Coronary artery (tissue), 2 donors: Measurements from ENCODE around the gene SLC6A6.

Experiments
- DNase-seq: peaks from one replicate; pipeline ENCODE4 v3.0.0-alpha.2; 2017; ENCODE audit warnings: low spot score
- H3K27ac ChIP-seq, 2 donors: fragments of 200-600 bp; sonication (generic); one replicate each; pipeline ENCODE4 v1.5.1; 2016 to 2019
- H3K4me3 ChIP-seq: fragments of 200-600 bp; sonication (generic); 2 replicates; pipeline ENCODE4 v1.5.1; 2016; ENCODE audit warnings: mild to moderate bottlenecking, moderate library complexity
- CTCF ChIP-seq: fragments of 200-600 bp; sonication (generic); IDR thresholded peaks from one replicate; pipeline ENCODE4 v1.5.1; 2019; ENCODE audit warnings: antibody characterized with exemption

SLC6A6 gene

GRCh38 chr3:14485981-14486380, 83.6 kb downstream of the SLC6A6 start:
- H3K27ac ChIP-seq = no peak overlapping the region
- DNase-seq = no peak
- no peak for TF ChIP-seq CTCF
- H3K4me3 ChIP-seq = no peak overlapping the region

- Histone ChIP-seq H3K4me3 (no peak overlapping the region), H3K27ac (no peak overlapping the region)
- TF ChIP-seq CTCF = no peak
- no peak for DNase-seq
Measured at GRCh38 chr3:14486460-14486859, 84.1 kb downstream of the SLC6A6 start.

GRCh38 chr3:14487086-14487485, 84.7 kb downstream of the SLC6A6 start:
- H3K27ac ChIP-seq = no peak overlapping the region
- H3K4me3 ChIP-seq = no peak overlapping the region
- no peak for TF ChIP-seq CTCF
- no peak for DNase-seq

GRCh38 chr3:14487821-14488220, 85.4 kb downstream of the SLC6A6 start:
- Histone ChIP-seq H3K27ac (no peak overlapping the region), H3K4me3 (no peak overlapping the region)
- TF ChIP-seq CTCF = no peak
- DNase-seq = no peak

DNA sequence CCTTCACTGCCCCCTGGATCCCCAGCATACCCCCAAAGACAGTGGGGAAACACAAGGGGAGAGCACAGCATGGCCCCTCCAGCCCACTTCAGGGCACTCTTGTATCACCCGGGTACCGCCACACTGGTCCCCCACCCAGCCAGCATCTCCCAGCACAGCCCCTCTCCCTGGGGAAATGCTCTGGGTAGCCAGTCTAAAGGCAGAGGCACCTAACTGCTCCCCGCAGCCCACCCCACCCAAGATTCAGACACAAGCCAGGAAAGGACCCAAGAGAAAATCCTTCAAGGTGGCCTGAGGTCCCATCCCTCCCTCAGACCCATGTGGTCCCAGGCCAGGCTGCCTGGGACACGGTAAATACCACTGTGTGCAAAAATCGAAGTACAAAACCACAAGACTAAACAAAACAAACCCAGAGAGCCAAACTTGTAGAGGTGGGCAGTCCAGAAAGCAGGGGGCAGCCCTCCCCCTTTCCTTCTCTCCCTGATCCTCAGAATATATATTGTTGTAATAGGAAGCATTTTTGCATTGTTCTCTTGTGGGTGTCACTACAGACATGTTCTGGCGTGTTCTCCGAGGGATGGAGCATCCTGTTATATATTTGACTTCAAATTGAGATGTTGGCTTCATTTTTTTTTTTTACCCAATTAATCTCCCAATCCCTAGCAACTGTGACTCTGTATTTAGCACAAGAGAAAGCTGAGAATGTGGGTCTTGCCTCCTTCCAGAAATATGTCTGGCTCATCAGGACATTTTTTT, 86.1 kb downstream of the SLC6A6 start:
- no peak for TF ChIP-seq CTCF
- Histone ChIP-seq H3K4me3 (no peak overlapping the region), H3K27ac (no peak overlapping the region)
- no peak for DNase-seq

DNA sequence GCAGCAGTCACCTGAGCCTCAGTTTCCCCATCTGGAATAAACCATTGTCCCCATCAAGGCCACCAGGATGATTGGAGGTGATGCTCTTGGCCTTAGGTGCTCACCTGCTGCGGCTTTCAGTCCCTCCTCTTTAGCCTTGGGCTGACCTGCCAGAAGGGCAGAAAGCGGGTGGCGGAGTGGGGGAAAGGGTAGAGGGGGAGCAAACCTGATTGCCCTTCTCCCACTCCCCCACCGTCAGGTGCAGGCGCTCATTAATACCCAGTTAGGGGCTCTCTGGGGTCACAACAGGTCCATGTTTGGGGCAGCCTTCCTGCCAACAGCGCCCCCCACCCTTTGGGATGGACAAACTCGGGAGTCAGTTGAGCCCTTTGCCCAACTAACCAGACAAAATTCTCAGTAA, 87.2 kb downstream of the SLC6A6 start:
- H3K27ac ChIP-seq = no peak overlapping the region
- no peak for DNase-seq
- no peak for TF ChIP-seq CTCF
- H3K4me3 ChIP-seq = no peak overlapping the region

DNA sequence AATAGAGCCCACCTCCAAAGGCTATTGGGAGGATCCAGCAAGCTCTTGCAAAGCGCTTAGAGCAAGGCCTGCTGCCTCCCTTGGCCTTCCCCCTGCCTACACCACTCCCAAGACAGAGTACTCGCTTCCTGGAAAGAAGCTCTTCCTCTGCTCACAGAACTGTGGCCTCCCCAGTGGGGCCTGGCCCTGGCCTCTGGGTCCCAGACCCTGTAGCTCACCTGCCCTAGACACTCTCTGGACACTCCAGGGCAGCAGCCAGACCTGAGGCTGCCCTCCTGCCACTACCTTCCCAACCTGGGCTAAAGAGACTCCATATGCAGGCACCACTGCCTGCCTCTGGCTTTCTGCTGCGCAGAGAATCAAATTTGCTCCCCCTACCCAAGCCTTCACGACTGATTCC, 87.8 kb downstream of the SLC6A6 start:
- DNase-seq = no peak
- H3K27ac ChIP-seq = no peak overlapping the region

More for the DNA sequence above, 87.8 kb downstream of the SLC6A6 start:
- H3K4me3 ChIP-seq = no peak overlapping the region
- TF ChIP-seq CTCF = no peak
